Neural cell (in vitro differentiated cells): ENCODE measurements around the gene WNT3A. TPM values are rescaled to one million over a fixed set of nuclear protein-coding genes. Genes with fewer than 3 reads are reported as not detected.

Source experiments
- H2AFZ ChIP-seq: fragments of 200-600, 300-800 bp; sonication (generic), shearing (Covaris generic); 2 replicates; pipeline ENCODE4 v1.6.0; 2014; ENCODE audit warnings: low read depth, mild to moderate bottlenecking, antibody characterized with exemption, low read length, moderate library complexity
- H3F3A ChIP-seq: fragments of 200-600 bp; shearing (Covaris generic); 2 replicates; pipeline ENCODE4 v1.6.1; 2016; ENCODE audit warnings: mild to moderate bottlenecking, moderate library complexity, mixed read lengths, antibody characterized with exemption, low read length; ENCODE audit not compliant: insufficient read depth, poor library complexity, severe bottlenecking
- H3K27ac ChIP-seq: fragments of 200-600, 300-800 bp; sonication (generic), shearing (Covaris generic); 2 replicates; pipeline ENCODE4 v1.5.1; 2014; ENCODE audit warnings: mild to moderate bottlenecking, low read length, moderate library complexity
- H3K27me3 ChIP-seq: fragments of 300-800, 200-600 bp; sonication (generic), shearing (Covaris generic); 2 replicates; pipeline ENCODE4 v1.6.0; 2014; ENCODE audit warnings: mild to moderate bottlenecking, low read depth, low read length, moderate library complexity; ENCODE audit not compliant: insufficient read depth
- H3K36me3 ChIP-seq: fragments of 300-800, 200-600 bp; sonication (generic), shearing (Covaris generic); 2 replicates; pipeline ENCODE4 v1.5.1; 2014; ENCODE audit warnings: mild to moderate bottlenecking, antibody characterized with exemption, low read length, moderate library complexity; ENCODE audit not compliant: insufficient read depth
- H3K4me2 ChIP-seq: fragments of 300-800, 200-600 bp; sonication (generic), shearing (Covaris generic); 2 replicates; pipeline ENCODE4 v1.6.0; 2014; ENCODE audit warnings: mild to moderate bottlenecking, low read length
- H3K4me3 ChIP-seq: fragments of 300-800, 200-600 bp; sonication (generic), shearing (Covaris generic); 2 replicates; pipeline ENCODE4 v1.5.1; 2014; ENCODE audit warnings: mild to moderate bottlenecking, low read length, moderate library complexity
- H3K79me2 ChIP-seq: fragments of 200-600 bp; shearing (Covaris generic); replicated peaks from 2 replicates; pipeline ENCODE4 v1.6.0; 2014; ENCODE audit warnings: mild to moderate bottlenecking, low read length, moderate library complexity; ENCODE audit not compliant: insufficient read depth
- H3K9ac ChIP-seq: fragments of 300-800, 200-600 bp; sonication (generic), shearing (Covaris generic); 2 replicates; pipeline ENCODE4 v1.6.1; 2016; ENCODE audit warnings: mild to moderate bottlenecking, low read length, mixed read lengths
- H3K9me2 ChIP-seq: fragments of 200-600 bp; shearing (Covaris generic); 2 replicates; pipeline ENCODE4 v1.6.1; 2016; ENCODE audit warnings: mild to moderate bottlenecking, low read length, mixed read lengths; ENCODE audit not compliant: insufficient read depth
- H3K9me3 ChIP-seq: fragments of 200-600, 300-800 bp; sonication (generic), shearing (Covaris generic); 2 replicates; pipeline ENCODE4 v1.6.1; 2016; ENCODE audit warnings: mild to moderate bottlenecking, mixed run types, low read length, moderate library complexity, mixed read lengths
- H4K20me1 ChIP-seq: fragments of 200-600 bp; shearing (Covaris generic); 2 replicates; pipeline ENCODE4 v1.6.1; 2016; ENCODE audit warnings: mild to moderate bottlenecking, mixed run types; ENCODE audit not compliant: insufficient read depth
- CTCF ChIP-seq: fragments of 450-650 bp; IDR thresholded peaks from 2 replicates; pipeline ENCODE4 v1.5.1; 2014; ENCODE audit warnings: antibody characterized with exemption, mild to moderate bottlenecking, moderate library complexity; ENCODE audit not compliant: poor library complexity, severe bottlenecking
- EP300 ChIP-seq: fragments of 450-650 bp; conservative IDR thresholded peaks from 2 replicates; pipeline ENCODE4 v1.6.1; 2014; ENCODE audit warnings: antibody characterized with exemption, mild to moderate bottlenecking, moderate library complexity; ENCODE audit not compliant: poor library complexity, severe bottlenecking
- EZH2 ChIP-seq: fragments of 200-600, 300-800 bp; shearing (Covaris generic), sonication (generic); IDR thresholded peaks from 2 replicates; pipeline ENCODE4 v1.6.1; 2014; ENCODE audit warnings: antibody characterized with exemption, low read length, borderline replicate concordance, mild to moderate bottlenecking; ENCODE audit not compliant: insufficient read depth, poor library complexity, severe bottlenecking
- MXI1 ChIP-seq: fragments of 450-650 bp; conservative IDR thresholded peaks from 2 replicates; pipeline ENCODE4 v1.6.1; 2014; ENCODE audit warnings: antibody characterized with exemption, mild to moderate bottlenecking; ENCODE audit not compliant: poor library complexity, severe bottlenecking
- POLR2AphosphoS5 ChIP-seq: IDR thresholded peaks from 2 replicates; pipeline ENCODE4 v1.6.1; 2012
- RAD21 ChIP-seq: fragments of 450-650 bp; conservative IDR thresholded peaks from 2 replicates; pipeline ENCODE4 v1.6.1; 2014; ENCODE audit warnings: antibody characterized with exemption, mild to moderate bottlenecking, moderate library complexity
- REST ChIP-seq: IDR thresholded peaks from 2 replicates; pipeline ENCODE4 v1.6.1; 2012; ENCODE audit warnings: borderline replicate concordance
- SMC3 ChIP-seq: fragments of 450-650 bp; conservative IDR thresholded peaks from 2 replicates; pipeline ENCODE4 v1.6.1; 2014; ENCODE audit warnings: antibody characterized with exemption, mild to moderate bottlenecking, moderate library complexity; ENCODE audit not compliant: poor library complexity
- TAF1 ChIP-seq: IDR thresholded peaks from 2 replicates; pipeline ENCODE4 v1.6.1; 2012; ENCODE audit warnings: low read depth
- polyA plus RNA-seq: library from polyadenylated mRNA; depleted of rRNA; stranded (reverse); fragments of >200 nt; gene quantifications from 2 replicates; pipeline ENCODE4 v1.2.3, GENCODE V29; 2014

Gene WNT3A
- polyA plus RNA-seq, 1 donor from 2014 or later, result 0.14 TPM

GRCh38 chr1:228058172-228058948 is 51.6 kb downstream of the WNT3A start:
- H3K79me2 ChIP-seq, result no peaks in the 10 kb centered on the region
- H3K9me2 ChIP-seq, result no peaks in the 10 kb centered on the region
- no peak overlapping the region for H3K4me2 ChIP-seq
- H3K36me3 ChIP-seq, result no peaks in the 10 kb centered on the region
- H3K9me3 ChIP-seq, result peaks cover 9% of the 10 kb centered on the region
- no peak overlapping the region for H2AFZ ChIP-seq
- no peaks in the 10 kb centered on the region for H4K20me1 ChIP-seq
- H3K27me3 ChIP-seq, result peaks cover 66% of the 10 kb centered on the region
- no peak overlapping the region for H3K27ac ChIP-seq
- no peak for TF ChIP-seq SMC3
- TF ChIP-seq RAD21, result no peak
- TF ChIP-seq MXI1, result no peak
- TF ChIP-seq EZH2, result no peak
- no peak for TF ChIP-seq TAF1
- no peak for TF ChIP-seq CTCF
- TF ChIP-seq REST, result no peak
- TF ChIP-seq POLR2AphosphoS5, result no peak
- TF ChIP-seq EP300, result no peak
- no peak overlapping the region for H3K4me3 ChIP-seq
- no peaks in the 10 kb centered on the region for H3F3A ChIP-seq
- H3K9ac ChIP-seq, result no peak overlapping the region

- H3K4me2 ChIP-seq, result no peak overlapping the region
- H3K9ac ChIP-seq, result no peak overlapping the region
- TF ChIP-seq EP300 (no peak), EZH2 (no peak), CTCF (no peak), MXI1 (no peak), TAF1 (no peak), POLR2AphosphoS5 (no peak)
- H2AFZ ChIP-seq, result no peak overlapping the region
- peak overlapping the region; percentile 44 for H3K4me3 ChIP-seq
- no peaks in the 10 kb centered on the region for H4K20me1 ChIP-seq
- no peaks in the 10 kb centered on the region for H3K79me2 ChIP-seq
- H3K27me3 ChIP-seq, result peaks cover 66% of the 10 kb centered on the region
- H3F3A ChIP-seq, result no peaks in the 10 kb centered on the region
- H3K9me2 ChIP-seq, result no peaks in the 10 kb centered on the region
- no peaks in the 10 kb centered on the region for H3K36me3 ChIP-seq
- peaks cover 9% of the 10 kb centered on the region for H3K9me3 ChIP-seq
- no peak overlapping the region for H3K27ac ChIP-seq
Observed at GRCh38 chr1:228058949-228059633, 52.3 kb downstream of the WNT3A start.
